PC-3 (cell line): ENCODE measurements around the gene ZFPM1. TPM values are rescaled to one million over a fixed set of nuclear protein-coding genes. Genes with fewer than 3 reads are reported as not detected.

Experiments
- ATAC-seq: fragments of 200-7000 bp; cut with Tn5 transposase; 2 replicates; pipeline ENCODE4 v1.9.1; 2020; ENCODE audit warnings: mild to moderate bottlenecking, moderate library complexity
- BruUV-seq: library from RNA; stranded (reverse); fragments of 400-500 nt; replicated peaks from 2 replicates; lab custom pipeline; 2021; lab: Mats Ljungman, UMichigan
- CTCF ChIA-PET: fragments of 300-600 bp; sonication (Branson Sonifier 250); formaldehyde crosslinking; loops from one replicate; lab custom pipeline; 2022; ENCODE audit warnings: antibody characterized with exemption; lab: Charles Lee
- POLR2A ChIA-PET: fragments of 300-600 bp; sonication (Branson Sonifier 250); formaldehyde crosslinking; loops from one replicate; lab custom pipeline; 2022; ENCODE audit warnings: antibody characterized with exemption; ENCODE audit not compliant: unreplicated experiment; lab: Charles Lee
- DNase-seq: peaks from one replicate; pipeline ENCODE4 v3.0.0-alpha.2; 2015
- H2AFZ ChIP-seq: fragments of 300-600 bp; sonication (generic); 2 replicates; pipeline ENCODE4 v1.6.0; 2016; ENCODE audit warnings: antibody characterized with exemption, low read length
- H3F3A ChIP-seq: fragments of 300-600 bp; sonication (generic); one replicate; pipeline ENCODE4 v1.6.0; 2017; ENCODE audit warnings: antibody characterized with exemption, low read length, control low read depth, mild to moderate bottlenecking; ENCODE audit not compliant: unreplicated experiment
- H3K27ac ChIP-seq: fragments of 300-600 bp; sonication (generic); 2 replicates; pipeline ENCODE4 v1.5.1; 2016; ENCODE audit warnings: mild to moderate bottlenecking, low read length
- H3K27me3 ChIP-seq: fragments of 300-600 bp; sonication (generic); 2 replicates; pipeline ENCODE4 v1.6.1; 2016; ENCODE audit warnings: low read length, mixed read lengths
- H3K36me3 ChIP-seq: fragments of 300-600 bp; sonication (generic); 2 replicates; pipeline ENCODE4 v1.6.1; 2016; ENCODE audit warnings: low read depth, mixed run types, low read length, mixed read lengths
- H3K4me1 ChIP-seq: fragments of 300-600 bp; sonication (generic); 2 replicates; pipeline ENCODE4 v1.5.1; 2016; ENCODE audit warnings: low read length; ENCODE audit not compliant: insufficient read depth
- H3K4me2 ChIP-seq: fragments of 300-600 bp; sonication (generic); 2 replicates; pipeline ENCODE4 v1.6.0; 2016; ENCODE audit warnings: low read length
- H3K4me3 ChIP-seq: fragments of 300-600 bp; sonication (generic); 2 replicates; pipeline ENCODE4 v1.5.1; 2016; ENCODE audit warnings: mild to moderate bottlenecking, low read length, mixed read lengths
- H3K79me2 ChIP-seq: fragments of 300-600 bp; sonication (generic); 2 replicates; pipeline ENCODE4 v1.6.1; 2017; ENCODE audit warnings: low read length, mixed read lengths
- H3K9ac ChIP-seq: fragments of 300-600 bp; sonication (generic); 2 replicates; pipeline ENCODE4 v1.6.0; 2016; ENCODE audit warnings: mild to moderate bottlenecking, low read length
- H3K9me2 ChIP-seq: fragments of 300-600 bp; sonication (generic); replicated peaks from 2 replicates; pipeline ENCODE4 v1.6.1; 2016; ENCODE audit warnings: mixed run types, low read length, mixed read lengths
- H3K9me3 ChIP-seq: fragments of 300-600 bp; sonication (generic); 2 replicates; pipeline ENCODE4 v1.6.1; 2016; ENCODE audit warnings: low read length, mixed read lengths
- H4K20me1 ChIP-seq: fragments of 300-600 bp; sonication (generic); 2 replicates; pipeline ENCODE4 v1.6.1; 2016; ENCODE audit warnings: low read length, mixed read lengths
- EZH2 ChIP-seq: fragments of 300-600 bp; sonication (generic); IDR thresholded peaks from one replicate; pipeline ENCODE4 v1.6.1; 2017; ENCODE audit warnings: antibody characterized with exemption, mild to moderate bottlenecking, low read length; ENCODE audit not compliant: unreplicated experiment
- EZH2phosphoT487 ChIP-seq: fragments of 300-600 bp; sonication (generic); IDR thresholded peaks from 2 replicates; pipeline ENCODE4 v1.6.1; 2018; ENCODE audit warnings: mild to moderate bottlenecking, antibody characterized with exemption, low read length, borderline replicate concordance
- intact Hi-C: fragments of 100-400 bp; cut with micrococcal nuclease; formaldehyde crosslinking; loops from 2 replicates; pipeline ENCODE4 v1.9.0; 2023
- total RNA-seq: library from RNA; depleted of rRNA; stranded (reverse); fragments of >200 nt; gene quantifications from 2 replicates; pipeline ENCODE4 v1.2.3, GENCODE V29; 2014
- TF ChIP-seq, protein P1 (sequence below): fragments of 300-600 bp; sonication (generic); conservative IDR thresholded peaks from 2 replicates; pipeline ENCODE4 v1.5.1; 2017; ENCODE audit warnings: antibody characterized with exemption, low read depth, mild to moderate bottlenecking, low read length

The ZFPM1 gene
- total RNA-seq, 1 experiment from 2014 or later: 4.6 TPM

DNA sequence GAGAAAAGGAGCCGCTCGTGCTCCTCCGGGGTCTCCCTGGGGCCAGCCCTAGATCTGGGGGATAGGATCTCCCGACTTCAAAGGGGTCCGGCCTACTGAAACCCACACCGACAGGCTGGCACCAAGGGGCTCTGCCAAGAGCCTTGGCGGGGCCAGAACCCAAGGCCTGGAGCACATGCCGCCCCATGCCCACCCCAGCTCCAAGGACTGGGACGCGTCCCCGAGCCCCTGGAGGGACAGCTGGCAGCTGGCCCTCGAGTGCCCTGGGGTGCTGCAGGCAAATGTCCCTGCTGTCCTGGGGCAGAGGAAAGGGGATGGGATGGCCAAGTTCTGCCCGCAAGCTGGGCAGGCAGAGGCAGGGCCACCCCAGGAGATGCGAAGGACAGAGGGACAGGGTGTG lies 31.8 kb upstream of the ZFPM1 start:
- ChIA-PET POLR2A (no interaction called here), CTCF (no interaction called here)
- TF ChIP-seq EZH2phosphoT487: no peak
- no peak for TF ChIP-seq EZH2
- TF ChIP-seq, protein P1, sequence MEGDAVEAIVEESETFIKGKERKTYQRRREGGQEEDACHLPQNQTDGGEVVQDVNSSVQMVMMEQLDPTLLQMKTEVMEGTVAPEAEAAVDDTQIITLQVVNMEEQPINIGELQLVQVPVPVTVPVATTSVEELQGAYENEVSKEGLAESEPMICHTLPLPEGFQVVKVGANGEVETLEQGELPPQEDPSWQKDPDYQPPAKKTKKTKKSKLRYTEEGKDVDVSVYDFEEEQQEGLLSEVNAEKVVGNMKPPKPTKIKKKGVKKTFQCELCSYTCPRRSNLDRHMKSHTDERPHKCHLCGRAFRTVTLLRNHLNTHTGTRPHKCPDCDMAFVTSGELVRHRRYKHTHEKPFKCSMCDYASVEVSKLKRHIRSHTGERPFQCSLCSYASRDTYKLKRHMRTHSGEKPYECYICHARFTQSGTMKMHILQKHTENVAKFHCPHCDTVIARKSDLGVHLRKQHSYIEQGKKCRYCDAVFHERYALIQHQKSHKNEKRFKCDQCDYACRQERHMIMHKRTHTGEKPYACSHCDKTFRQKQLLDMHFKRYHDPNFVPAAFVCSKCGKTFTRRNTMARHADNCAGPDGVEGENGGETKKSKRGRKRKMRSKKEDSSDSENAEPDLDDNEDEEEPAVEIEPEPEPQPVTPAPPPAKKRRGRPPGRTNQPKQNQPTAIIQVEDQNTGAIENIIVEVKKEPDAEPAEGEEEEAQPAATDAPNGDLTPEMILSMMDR: no peak
- H3F3A ChIP-seq: no peaks in the 10 kb centered on the region
- no peak overlapping the region for H2AFZ ChIP-seq
- H3K4me1 ChIP-seq: no peaks in the 10 kb centered on the region
- no peaks in the 10 kb centered on the region for H3K36me3 ChIP-seq
- H3K9ac ChIP-seq: no peak overlapping the region
- ATAC-seq (no peak), DNase-seq (no peak)
- no peaks in the 10 kb centered on the region for H3K27me3 ChIP-seq
- BruUV-seq: no TSS peak
- H3K9me2 ChIP-seq: no peaks in the 10 kb centered on the region
- H4K20me1 ChIP-seq: no peaks in the 10 kb centered on the region
- no peaks in the 10 kb centered on the region for H3K9me3 ChIP-seq
- no peaks in the 10 kb centered on the region for H3K79me2 ChIP-seq
- no peak overlapping the region for H3K27ac ChIP-seq
- intact Hi-C loops: no loop called here
- no peak overlapping the region for H3K4me3 ChIP-seq
- H3K4me2 ChIP-seq: no peak overlapping the region

DNA sequence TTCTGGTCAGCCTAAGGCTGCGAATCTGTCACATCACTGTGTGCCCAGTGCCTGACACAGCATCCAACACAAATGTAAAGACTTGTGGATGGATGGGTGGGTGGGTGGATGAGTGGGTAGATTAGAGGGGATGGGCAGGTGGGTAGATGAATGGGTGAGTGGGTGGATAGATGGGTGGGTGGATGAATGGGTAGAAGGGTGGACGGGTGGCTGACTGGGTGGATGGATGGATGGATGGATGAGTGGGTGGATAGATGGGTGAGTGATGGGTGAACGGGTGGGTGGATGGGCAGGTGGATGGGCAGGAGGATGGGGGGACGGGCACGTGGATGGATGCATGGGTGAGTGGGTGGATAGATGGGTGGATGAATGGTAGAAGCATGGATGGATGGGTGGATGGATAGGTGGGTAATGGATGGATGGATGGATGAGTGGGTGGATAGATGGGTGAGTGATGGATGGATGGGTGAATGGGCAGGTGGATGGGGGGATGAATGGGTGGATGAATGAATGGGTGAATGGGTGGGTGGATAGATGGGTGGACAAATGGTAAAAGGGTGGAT lies 31.1 kb upstream of the ZFPM1 start:
- ChIA-PET CTCF (no interaction called here), POLR2A (no interaction called here)
- H3K9me3 ChIP-seq: no peaks in the 10 kb centered on the region
- DNase-seq (no peak), ATAC-seq (no peak)
- H3K36me3 ChIP-seq: no peaks in the 10 kb centered on the region
- intact Hi-C loops: no loop called here
- no TSS peak for BruUV-seq
- no peaks in the 10 kb centered on the region for H4K20me1 ChIP-seq
- TF ChIP-seq, protein P1: no peak
- no peak for TF ChIP-seq EZH2phosphoT487
- TF ChIP-seq EZH2: no peak
- no peaks in the 10 kb centered on the region for H3K27me3 ChIP-seq
- no peaks in the 10 kb centered on the region for H3F3A ChIP-seq
- no peaks in the 10 kb centered on the region for H3K9me2 ChIP-seq
- no peaks in the 10 kb centered on the region for H3K79me2 ChIP-seq
- H3K4me1 ChIP-seq: no peaks in the 10 kb centered on the region
- no peak overlapping the region for H3K9ac ChIP-seq
- no peak overlapping the region for H3K4me3 ChIP-seq
- no peak overlapping the region for H3K27ac ChIP-seq
- no peak overlapping the region for H2AFZ ChIP-seq
- no peak overlapping the region for H3K4me2 ChIP-seq

DNA sequence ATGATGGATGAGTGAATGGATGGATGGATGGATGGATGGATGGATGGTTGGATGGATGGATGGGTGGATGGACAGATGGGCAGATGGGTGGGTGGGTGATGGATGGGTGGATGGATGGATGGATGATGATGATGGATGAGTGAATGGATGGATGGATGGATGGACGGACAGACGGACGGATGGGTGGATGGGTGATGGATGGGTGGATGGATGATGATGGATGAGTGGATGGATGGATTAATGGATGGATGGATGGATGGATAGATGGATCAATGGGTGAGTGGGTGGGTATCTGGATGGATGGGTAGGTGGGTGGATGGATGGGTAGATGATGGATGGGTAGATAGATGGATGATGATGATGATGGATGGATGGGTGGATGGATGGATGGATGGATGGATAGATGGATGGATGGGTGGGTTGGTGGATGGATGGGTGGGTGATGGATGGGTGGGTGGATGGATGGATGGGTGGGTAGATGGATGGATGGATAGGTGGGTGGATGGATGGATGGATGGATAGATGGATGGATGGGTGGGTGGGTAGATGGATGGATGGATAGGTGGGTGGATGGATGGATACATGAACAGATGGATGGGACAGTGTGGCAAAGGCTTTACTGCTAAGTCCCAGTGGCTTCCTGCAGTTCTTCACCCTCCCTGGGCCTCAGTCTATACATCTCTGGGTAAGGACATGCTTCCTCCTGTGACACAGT lies 30.2 kb upstream of the ZFPM1 start:
- no peak for ATAC-seq
- POLR2A ChIA-PET: no interaction called here
- no TSS peak for BruUV-seq

More for the DNA sequence above, 30.2 kb upstream of the ZFPM1 start:
- H3K27me3 ChIP-seq: no peaks in the 10 kb centered on the region
- H3K27ac ChIP-seq: no peak overlapping the region
- H3K9ac ChIP-seq: no peak overlapping the region
- CTCF ChIA-PET: no interaction called here
- H3K9me2 ChIP-seq: no peaks in the 10 kb centered on the region
- DNase-seq: no peak
- no peaks in the 10 kb centered on the region for H4K20me1 ChIP-seq
- no peak for TF ChIP-seq EZH2
- TF ChIP-seq EZH2phosphoT487: no peak
- TF ChIP-seq, protein P1: no peak
- intact Hi-C loops: no loop called here
- no peak overlapping the region for H3K4me3 ChIP-seq
- no peaks in the 10 kb centered on the region for H3K4me1 ChIP-seq
- H3K9me3 ChIP-seq: no peaks in the 10 kb centered on the region
- no peaks in the 10 kb centered on the region for H3F3A ChIP-seq
- no peaks in the 10 kb centered on the region for H3K36me3 ChIP-seq
- H3K79me2 ChIP-seq: no peaks in the 10 kb centered on the region
- H3K4me2 ChIP-seq: no peak overlapping the region
- no peak overlapping the region for H2AFZ ChIP-seq
